Endometrium (tissue), 2 donors: ENCODE measurements around the gene LURAP1L.

Experiments used
- FAIRE-seq: peaks from 2 replicates; lab custom pipeline; 2012; peaks lifted over from hg19 to GRCh38; lab: Jason Lieb, UNC
- donor health status: control.
- donor health status: control.

LURAP1L gene

GRCh38 chr9:12774861-12775678, at the start of gene LURAP1L:
Gene LURAP1L, plus strand, starts transcription at chr9:12775020. Its CDS starts 696 bp downstream, at chr9:12775716.
- FAIRE-seq = no peak

GRCh38 chr9:12726795-12727194, 48.0 kb upstream of the LURAP1L start:
- no peak for FAIRE-seq

- FAIRE-seq = no peak
Observed at GRCh38 chr9:12730198-12730597, 44.6 kb upstream of the LURAP1L start.

GRCh38 chr9:12730927-12731326, 43.9 kb upstream of the LURAP1L start:
- no peak for FAIRE-seq

- no peak for FAIRE-seq
Observed at GRCh38 chr9:12732971-12733370, 41.8 kb upstream of the LURAP1L start.

- no peak for FAIRE-seq
Observed at GRCh38 chr9:12735665-12736064, 39.2 kb upstream of the LURAP1L start.

GRCh38 chr9:12737871-12738270, 36.9 kb upstream of the LURAP1L start:
- no peak for FAIRE-seq

- FAIRE-seq = no peak
Observed at GRCh38 chr9:12739014-12739652, 35.7 kb upstream of the LURAP1L start.

GRCh38 chr9:12740845-12741244, 34.0 kb upstream of the LURAP1L start:
- FAIRE-seq = no peak

- FAIRE-seq = no peak
Observed at GRCh38 chr9:12748016-12748415, 26.8 kb upstream of the LURAP1L start.

- FAIRE-seq = no peak
Observed at GRCh38 chr9:12748954-12749353, 25.9 kb upstream of the LURAP1L start.

GRCh38 chr9:12753931-12754330, 20.9 kb upstream of the LURAP1L start:
- no peak for FAIRE-seq

GRCh38 chr9:12759761-12760160, 15.1 kb upstream of the LURAP1L start:
- no peak for FAIRE-seq

- no peak for FAIRE-seq
Observed at GRCh38 chr9:12760758-12761157, 14.1 kb upstream of the LURAP1L start.

- no peak for FAIRE-seq
Observed at GRCh38 chr9:12764150-12764549, 10.7 kb upstream of the LURAP1L start.

- no peak for FAIRE-seq
Observed at GRCh38 chr9:12765088-12765798, 9.6 kb upstream of the LURAP1L start.

- FAIRE-seq = no peak
Observed at GRCh38 chr9:12766357-12766756, 8.5 kb upstream of the LURAP1L start.

- no peak for FAIRE-seq
Observed at GRCh38 chr9:12770261-12770660, 4.6 kb upstream of the LURAP1L start.

- FAIRE-seq = no peak
Observed at GRCh38 chr9:12771891-12772290, 2.9 kb upstream of the LURAP1L start.

- no peak for FAIRE-seq
Observed at GRCh38 chr9:12773562-12773961, 1.3 kb upstream of the LURAP1L start.

- FAIRE-seq = no peak
Observed at GRCh38 chr9:12775679-12776512, 1.1 kb downstream of the LURAP1L start.

- FAIRE-seq = no peak
Observed at GRCh38 chr9:12776513-12777055, 1.8 kb downstream of the LURAP1L start.
